ENCODE measurements around the gene SMOC1.

SMOC1 gene

DNA sequence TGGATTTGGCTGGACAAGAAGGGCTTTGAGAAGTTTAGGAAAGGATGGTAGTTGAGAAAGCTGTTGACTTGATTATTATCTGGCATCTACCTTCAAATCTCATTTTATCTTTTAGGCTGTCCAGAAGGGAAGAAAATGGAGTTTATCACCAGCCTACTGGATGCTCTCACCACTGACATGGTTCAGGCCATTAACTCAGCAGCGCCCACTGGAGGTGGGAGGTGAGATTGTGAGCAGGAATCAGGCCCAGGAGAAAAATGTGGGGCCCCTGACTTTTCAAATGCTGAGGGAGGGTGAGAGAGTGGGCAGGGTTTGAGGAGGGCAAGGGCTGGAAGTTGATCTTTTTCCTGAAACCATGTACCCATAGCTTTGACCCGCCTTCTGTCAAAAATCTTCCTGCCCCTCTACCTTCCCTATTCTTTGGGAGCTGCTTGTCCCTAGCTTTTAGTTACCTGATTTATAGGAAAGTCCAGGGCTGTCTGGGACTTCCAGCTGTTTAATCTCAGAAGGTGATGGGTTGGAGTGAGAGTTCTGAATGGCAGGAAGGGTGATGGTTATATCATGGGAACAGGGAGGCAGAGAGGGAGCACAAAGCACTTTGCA is 134.2 kb downstream of the SMOC1 start:
- DNase-seq: no peak

DNA sequence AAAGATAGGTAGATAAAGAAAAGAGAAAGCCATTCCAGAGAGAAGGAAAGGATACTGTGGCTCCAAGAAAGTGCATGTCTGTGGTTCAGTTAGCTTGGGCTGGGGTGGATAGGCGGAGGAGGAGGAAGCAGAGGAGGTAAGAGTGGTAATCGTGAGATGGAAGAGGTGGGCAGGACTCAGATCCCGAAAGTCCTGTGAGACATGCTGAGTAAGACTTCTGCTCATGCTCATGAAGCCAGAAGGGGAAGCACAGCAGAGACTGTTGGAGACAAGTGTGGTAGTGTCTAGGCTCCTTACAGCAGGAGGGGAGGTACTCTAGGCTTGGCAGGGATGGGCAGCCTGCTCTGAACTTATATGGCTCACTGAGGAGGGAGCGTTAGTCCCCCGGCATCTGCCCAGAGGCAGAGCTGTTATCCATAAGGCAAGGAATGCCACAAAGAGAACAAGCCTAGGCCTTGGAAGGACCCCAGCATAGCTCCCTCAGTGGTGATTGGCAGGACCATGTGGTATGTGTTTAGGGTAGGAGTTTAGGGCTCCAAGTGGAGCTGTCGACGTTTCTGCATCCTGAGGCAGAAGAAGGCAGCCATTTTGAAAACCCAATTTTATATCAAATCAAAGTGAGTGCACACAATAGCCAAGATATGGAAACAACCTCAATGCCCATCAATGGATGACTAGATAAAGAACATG is 135.3 kb downstream of the SMOC1 start:
- no peak for DNase-seq

DNA sequence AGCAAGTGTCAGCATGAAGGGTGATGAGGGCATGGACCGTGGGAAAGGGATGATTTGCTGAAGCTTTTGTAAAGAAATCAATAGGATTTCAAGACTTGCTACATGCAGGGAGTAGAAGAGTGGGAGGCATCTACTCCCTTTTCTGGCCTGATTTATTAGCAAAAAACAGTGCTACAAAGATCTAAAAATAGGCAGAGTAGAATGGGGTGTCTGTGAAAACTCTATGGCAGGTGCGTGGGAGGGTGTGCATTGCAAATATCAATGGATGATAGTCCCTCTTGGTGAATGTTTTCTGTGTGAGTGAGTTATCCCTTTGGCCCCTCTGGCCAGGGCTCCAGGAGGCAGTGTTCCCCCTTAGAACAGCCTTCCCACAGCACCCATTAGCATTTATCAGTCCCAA is 139.0 kb downstream of the SMOC1 start:
- DNase-seq: no peak

DNA sequence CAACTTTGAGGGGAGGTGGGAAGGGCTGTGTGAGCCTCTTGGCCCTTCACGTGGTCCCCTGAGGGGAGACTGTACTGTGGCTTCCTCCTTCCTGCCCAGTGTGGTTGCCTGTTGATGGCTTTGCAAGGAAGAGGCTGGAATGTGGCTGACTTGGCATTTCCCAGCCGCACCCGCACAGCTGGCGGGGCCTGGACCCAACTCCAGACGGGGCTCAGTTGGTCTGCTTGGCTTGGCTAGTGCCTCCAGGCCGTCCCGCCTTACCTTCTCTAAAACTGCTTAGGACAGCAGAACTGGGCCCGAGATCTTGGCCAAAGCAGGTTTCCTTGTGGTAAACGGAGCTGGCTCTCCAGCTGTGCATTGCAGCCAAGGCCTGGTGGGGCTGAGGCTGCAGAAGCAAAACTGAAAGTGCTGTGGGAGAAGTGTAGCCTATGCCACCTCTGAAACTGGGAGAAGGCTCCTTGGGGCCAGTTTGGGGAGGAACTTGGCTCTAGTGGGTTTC is 139.5 kb downstream of the SMOC1 start:
- DNase-seq: no peak

DNA sequence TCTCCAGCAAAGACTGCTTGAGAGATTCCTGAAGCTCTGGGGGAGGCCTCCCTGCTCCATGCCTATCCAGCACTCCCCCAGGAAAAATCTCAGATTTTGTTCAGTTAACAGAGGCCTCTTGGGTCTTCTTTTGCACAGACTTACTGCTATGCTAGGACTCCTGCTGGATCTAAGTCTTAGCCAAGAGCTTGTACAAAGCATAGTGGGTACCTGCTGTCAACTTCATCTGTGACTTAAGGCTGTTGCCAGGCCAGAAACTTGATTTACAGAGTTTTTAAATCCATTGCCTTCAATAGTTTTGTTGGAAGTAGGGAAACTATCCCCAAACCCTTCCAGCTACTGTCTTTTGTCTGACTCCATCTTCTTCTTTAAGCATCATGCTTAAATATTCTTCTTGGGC is 140.5 kb downstream of the SMOC1 start:
- no peak for DNase-seq

DNA sequence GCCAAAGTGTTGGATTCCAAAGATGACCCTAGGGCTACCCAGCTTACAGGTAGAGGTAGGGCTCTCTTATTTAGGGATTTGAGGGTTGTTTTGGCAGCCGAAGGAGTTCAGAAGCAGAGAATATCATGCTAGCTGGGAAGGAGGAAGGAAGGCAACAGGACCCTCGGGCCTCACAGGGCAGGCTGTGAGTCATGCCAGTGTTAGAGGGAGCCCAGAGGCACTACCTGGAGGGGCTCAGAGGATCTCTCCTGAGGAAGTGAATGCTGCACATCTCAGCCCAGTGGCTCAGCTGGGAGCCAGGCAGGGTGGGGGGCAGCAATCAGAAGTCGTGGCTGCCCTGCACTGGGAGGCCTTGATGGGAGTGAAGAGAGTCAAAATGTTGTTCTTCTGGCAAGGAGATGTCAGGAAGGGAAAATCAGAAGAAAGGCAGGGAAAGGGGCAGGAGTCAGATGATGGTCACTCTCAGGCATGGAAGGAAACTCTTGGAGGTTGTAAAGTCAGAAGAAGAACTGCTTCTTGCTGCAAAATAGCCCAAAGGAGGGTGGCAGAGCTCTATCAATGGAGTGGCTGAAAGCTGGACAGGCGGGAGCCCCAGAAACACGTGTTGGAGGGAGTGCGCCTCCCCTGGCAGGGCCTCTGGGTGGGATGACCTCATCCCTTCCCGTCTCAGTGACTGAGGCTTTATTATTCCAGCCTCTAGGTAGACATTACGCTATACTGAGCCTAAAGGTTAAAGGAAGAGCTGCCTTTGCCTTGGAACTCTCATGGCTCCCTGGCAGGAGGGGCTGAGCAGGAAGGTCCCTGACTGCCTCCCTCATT is 141.3 kb downstream of the SMOC1 start:
- no peak for DNase-seq

DNA sequence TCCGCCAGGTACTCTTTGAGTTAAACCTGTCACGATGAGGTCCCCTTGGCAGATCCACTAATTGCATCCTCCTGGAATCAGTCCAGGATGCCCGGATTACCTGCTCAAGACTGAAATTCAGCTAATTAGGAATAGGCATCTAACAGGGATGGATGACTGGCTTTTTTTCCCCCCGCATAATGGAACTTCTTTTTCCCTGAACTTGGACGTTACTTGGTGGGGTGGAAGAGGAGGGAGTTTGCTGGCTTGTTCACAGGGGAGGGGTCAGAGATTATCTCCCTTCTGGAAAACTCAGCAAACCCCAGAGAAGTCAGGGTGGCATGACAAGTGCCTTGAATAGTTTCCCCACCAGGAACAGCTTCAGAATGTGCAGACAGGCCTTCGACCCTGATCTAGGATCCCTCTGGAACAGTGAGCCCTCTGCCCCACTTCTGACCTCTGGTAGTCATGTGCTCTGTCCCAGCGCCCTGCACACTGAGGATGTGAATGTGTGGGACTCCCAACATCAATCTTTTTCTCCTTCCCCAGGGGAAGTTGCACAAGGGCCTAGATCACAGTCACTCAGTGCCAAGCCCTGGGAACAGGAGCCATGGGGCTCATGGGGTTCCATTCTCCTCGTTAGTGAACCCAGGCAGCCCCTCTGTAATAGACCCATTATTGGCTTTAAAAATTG is 142.5 kb downstream of the SMOC1 start:
- no peak for DNase-seq

DNA sequence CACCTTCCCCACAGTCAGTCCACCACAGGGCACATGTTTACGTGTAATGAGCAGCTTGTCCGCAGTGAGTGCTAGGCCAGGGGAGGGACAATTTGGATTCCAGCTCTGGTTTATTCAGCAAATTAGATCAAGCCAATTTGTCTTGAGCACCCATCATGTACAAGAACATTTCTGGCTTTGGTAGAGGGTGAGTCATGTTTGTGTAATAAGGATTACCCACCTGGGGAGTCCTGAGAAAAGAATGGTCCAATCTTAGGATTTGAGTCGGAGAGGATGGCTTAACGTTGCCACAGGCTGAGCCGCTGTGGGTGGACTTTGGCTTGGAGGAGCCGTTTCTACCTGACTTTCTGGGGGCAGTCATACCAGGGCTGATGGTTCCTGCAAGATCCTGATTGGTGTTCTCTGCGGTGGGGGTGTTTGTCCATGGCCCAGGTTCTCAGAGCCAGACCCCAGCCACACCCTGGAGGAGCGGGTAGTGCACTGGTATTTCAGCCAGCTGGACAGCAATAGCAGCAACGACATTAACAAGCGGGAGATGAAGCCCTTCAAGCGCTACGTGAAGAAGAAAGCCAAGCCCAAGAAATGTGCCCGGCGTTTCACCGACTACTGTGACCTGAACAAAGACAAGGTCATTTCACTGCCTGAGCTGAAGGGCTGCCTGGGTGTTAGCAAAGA is 143.7 kb downstream of the SMOC1 start:
- no peak for DNase-seq

DNA sequence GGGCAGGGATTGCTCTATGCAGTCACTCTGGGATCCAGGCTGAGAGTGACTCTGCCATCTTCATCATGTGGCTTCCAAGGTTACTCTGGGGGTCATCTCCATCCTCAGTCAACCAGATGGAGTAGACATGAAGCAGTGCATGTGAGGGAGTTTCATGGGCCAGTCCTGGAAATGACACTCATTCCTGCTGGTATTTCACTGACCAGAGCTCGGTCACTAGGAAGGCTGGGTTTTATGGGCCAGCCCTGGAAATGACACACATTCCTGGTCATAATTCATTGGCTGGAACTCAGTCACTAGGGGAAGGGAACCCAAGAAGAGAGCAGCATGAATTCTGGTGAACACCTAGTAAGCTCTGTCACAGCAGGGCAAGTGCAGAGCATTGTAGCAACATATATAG is 144.7 kb downstream of the SMOC1 start:
- no peak for DNase-seq

DNA sequence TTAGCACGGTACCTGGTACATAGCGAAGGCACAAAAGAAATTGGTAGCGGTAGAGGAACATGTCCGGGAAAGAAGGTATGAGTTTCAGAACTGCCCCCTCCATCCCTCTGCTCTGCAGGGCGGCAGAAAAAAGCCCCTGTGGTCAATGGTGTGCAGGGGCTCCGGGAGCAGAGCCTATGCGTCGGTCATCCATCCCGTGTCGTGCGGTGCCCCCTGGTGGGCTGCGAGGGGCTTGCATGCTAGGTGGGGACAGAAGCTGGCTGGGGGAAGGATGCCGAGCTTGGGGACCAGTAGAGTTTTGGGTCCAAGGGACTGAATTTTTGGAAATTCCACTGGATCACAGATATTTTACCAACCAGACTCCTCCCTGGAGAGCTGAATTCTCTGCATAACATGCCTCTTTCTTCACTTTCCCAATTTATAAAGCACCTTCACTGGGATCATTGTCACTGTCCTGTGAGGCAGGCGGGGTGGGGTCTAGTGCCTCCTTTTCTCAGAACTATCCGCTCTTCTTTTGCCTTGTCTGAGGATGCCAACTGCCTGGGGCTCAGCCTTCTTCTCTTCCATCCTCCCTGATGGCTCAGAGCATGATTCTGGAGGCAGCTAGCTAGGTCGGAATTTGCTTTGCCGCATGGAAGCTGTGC is 148.7 kb downstream of the SMOC1 start:
- DNase-seq: peak; percentile 28

DNA sequence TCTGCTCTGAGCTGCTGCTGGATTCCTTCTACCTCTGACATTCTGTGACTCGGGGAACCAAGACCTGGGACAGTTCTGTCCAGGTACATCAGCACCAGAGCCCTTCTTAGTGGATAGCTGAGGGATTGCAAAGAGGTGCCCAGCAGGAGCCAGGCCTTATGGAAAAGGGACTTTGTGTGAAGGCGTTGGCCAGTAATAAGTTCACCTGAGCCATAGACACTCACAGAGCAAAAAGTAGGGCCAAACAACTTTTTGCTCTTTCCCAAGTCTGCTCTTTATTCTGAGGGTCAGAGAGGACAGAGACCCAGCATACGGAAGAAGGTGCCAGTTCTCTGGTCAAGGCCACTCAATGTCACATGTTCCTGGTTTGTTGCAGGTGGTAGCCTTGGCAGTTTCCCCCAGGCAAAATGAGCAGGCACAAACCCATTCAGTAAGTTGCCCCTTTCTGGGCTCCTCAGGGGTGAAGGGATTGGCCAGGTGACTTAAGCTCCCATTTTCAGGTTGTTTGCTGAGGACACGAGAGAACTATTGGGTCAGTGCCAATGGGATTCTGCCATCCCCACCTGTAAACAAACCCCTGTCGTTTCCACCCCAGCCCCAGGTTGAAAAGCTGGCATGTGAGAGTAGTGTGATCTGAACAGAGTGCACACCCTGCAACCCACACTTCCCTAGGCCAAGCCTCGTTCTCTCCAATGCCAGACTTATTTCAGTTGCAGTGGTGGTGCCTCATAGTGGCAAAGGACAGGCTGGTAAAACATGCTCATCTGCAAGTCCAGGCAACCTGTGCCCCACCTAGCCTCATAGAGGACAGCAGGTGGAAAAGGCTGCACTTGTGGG is 150.3 kb downstream of the SMOC1 start:
- no peak for DNase-seq

DNA sequence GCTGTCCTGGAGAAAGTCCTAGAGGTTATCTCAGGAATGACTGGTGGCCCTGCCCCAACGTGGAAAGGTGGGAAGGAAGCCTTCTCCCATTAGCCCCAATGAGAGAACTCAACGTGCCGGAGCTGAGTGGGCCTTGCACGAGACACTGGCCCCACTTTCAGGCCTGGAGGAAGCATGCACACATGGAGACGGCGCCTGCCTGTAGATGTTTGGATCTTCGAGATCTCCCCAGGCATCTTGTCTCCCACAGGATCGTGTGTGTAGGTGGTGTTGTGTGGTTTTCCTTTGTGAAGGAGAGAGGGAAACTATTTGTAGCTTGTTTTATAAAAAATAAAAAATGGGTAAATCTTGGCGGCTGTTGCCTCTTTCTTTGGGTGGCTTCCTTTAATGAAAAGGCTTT is 152.8 kb downstream of the SMOC1 start:
- DNase-seq: no peak

DNA sequence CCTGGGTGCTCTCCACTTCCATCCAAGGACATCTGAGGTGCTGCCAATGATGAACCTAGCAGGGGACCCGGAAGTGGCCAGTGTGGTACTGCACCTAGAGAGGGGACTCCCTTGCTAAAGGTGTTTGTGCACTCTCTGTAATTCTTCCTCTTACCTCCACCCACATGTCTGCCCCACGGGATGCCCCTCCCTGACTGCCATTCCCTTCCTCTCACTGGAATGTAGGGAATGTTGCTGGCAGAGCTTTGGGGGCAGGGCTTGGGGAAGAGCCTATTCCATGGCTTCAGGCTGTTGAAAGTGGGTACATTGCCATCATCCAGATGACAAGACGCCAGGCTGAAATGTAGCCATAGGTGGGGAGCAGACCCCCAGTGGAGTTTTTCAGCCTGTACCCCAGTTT is 153.2 kb downstream of the SMOC1 start:
- no peak for DNase-seq

DNA sequence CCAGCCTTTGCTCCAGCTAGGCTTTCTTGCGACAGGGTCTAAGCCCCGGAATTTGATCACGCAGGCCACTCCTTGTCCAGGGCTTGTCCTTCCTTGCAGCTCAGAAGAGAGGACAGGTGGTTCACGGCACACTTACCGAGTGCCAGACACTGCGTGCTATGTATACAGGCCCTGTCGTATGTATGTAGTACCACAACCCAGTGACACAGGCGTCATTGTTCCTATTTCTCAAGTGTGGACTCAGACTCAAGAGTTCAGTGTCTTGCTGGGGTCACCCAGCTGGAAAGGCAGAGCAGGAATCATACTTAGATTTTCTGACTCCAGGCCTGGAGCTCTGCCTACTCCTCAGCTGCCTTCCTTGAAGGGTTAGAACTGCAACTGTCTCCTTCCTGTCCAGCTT is 153.9 kb downstream of the SMOC1 start:
- no peak for DNase-seq

DNA sequence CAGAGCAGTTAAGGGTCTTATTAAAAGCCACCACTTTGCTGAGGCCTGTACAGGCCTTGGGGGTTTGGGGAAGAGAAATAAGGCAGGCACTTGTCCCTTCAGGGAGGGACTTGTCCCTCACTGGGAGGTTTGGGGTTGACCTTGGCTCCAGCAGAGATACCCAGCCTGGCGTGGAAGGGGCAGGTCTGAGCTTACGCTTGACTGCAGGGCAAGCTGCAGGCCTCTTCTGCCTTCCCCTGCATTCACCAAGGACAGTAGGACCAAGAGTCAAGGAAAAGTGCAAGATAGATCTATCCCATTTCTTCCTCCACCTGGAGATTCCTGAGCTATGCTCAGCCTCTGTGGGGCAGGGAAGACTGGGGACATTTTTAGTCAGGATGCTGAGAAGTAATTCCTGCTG is 154.3 kb downstream of the SMOC1 start:
- DNase-seq: no peak

DNA sequence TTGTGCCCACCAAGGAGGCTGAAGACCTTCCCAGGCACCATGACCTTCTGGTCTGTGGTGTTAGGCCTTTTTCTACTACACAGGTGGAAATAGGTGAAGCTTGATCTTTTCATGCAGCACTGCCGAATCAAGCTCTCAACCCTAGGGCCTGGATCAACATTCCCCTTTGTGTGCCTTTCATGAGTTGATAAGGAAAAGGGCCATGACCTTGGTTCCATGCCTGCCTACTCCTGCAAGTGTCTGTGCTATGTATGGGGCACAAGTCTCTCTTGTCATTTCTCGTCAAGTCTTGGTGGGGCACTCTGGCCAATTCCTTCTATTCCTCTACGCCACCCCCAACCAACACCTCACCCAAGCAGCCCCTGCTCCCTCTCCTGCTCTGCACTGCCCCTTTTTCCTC is 155.0 kb downstream of the SMOC1 start:
- no peak for DNase-seq

DNA sequence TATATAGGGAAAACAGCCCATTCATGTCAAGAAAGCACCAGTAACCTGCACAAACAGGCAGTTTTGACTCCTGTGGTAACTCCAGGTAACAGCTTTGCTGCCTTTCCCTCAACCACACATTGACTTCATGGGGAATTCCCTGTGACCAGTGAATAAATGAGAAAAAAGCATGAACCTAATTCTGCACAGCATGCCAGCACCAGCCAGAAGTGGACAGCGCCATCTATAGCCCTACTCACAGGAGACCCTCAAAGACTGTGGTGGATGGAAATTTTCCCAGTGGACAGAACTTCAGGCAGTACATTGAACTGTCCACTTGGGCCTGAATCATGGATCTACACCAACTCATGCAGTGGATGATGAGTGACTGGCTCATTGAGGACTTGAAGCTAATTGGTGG is 157.4 kb downstream of the SMOC1 start:
- no peak for DNase-seq

DNA sequence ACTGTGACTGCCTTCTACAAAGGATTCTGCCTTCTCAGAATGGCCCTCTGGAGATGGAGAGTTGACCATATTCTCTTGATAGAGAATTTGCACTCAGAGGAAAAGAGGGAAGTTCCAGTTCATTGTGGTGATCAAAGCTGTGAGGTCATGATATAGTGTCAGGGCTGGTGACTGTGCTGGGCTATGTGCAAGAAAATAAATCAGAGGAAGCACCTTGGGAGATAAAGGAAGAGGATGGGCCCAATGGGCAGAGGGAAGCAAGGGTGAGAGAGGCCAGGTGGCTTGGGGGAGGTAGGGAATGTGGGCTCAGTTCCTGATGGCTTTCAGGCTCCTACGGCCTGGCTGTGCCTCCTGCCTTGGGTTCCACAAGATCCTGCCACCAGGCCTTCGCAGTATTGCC is 163.8 kb downstream of the SMOC1 start:
- DNase-seq: no peak

DNA sequence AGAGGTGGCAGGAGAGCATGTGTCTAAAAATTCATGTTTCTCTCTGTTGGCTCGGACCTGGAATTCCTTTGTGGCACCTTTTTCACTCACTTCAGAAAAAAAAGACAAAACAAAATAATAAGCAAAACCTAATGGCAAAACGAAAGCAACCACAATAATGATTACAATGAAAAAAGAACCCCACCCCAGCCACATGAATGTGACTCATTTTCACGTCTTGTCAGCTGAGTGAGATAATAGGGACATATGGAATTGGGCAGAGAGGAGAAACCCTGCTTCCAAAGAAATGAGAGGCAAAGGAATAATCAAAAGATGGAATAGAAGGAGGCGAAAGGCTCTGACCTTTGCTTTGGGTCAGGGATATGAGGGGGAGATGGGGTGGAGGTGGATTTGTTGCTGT is 166.1 kb downstream of the SMOC1 start:
- DNase-seq: no peak

DNA sequence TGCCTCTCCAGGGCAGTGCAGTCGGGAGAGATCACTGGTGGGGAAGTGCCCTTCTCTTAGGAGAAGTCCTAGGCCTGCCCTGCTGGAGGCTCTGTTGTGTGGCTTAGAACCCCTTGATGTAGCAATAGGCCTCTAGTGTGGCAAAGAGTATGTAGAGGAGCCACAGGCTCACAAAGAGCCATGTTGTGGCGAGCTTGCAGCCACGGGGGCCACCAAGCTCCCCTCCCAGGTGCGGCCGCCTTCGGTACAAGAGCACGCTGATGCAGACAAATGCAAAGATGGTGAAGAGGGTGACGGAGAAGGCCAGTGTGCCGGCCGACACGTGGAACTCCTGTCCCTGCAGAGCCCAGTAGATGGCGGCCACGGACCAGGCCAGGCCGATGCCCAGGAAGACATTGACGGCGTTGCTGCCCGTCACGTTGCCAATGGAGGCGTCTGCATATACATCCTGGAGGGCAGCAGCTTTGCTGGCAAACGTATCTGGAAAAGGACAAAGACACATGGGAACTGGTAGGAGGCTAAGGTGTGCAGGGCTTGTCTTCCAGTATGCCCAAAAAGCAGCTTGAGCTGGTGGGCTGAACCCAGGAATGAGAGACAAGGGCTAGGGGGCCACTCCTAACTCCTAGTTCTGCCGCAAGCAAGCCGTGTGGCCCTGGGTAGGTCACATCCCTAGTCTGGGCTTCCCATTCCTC is 166.8 kb downstream of the SMOC1 start:
- no peak for DNase-seq
